ENCODE measurements around the gene EMILIN3. TPM values are rescaled to one million over a fixed set of nuclear protein-coding genes. Genes with fewer than 3 reads are reported as not detected.

Gene EMILIN3
- total RNA-seq, 1 donor from 2014 or later: not detected

- POLR2A ChIA-PET: no interaction called here
These were observed 9.7 kb downstream of the EMILIN3 start for GRCh38 chr20:41356951-41357350.

GRCh38 chr20:41355598-41356203 is 10.9 kb downstream of the EMILIN3 start:
- CTCF ChIA-PET: no interaction called here
- no peak for DNase-seq

More at GRCh38 chr20:41356951-41357350, 9.7 kb downstream of the EMILIN3 start:
- intact Hi-C loops (cut with micrococcal nuclease): no loop called here
- TF ChIP-seq CTCF (IDR thresholded peaks at IDR 0.05): no peak
- ATAC-seq (ENCODE audit: low read depth): no peak
- CTCF ChIA-PET: no interaction called here
- DNase-seq: no peak
- no peaks in the 10 kb centered on the region for H3K36me3 Mint-ChIP-seq (ENCODE audit: low read depth)
- H3K9me3 Mint-ChIP-seq: no peaks in the 10 kb centered on the region
- no peak overlapping the region for H3K4me3 Mint-ChIP-seq
- H3K4me1 Mint-ChIP-seq: no peaks in the 10 kb centered on the region
- no peak overlapping the region for H3K27ac Mint-ChIP-seq
- no peaks in the 10 kb centered on the region for H3K27me3 Mint-ChIP-seq

GRCh38 chr20:41355192-41355591 is 11.4 kb downstream of the EMILIN3 start:
- intact Hi-C loops (cut with micrococcal nuclease): no loop called here
- POLR2A ChIA-PET: no interaction called here
- no peak for ATAC-seq (ENCODE audit: low read depth)
- H3K4me1 Mint-ChIP-seq: no peaks in the 10 kb centered on the region
- no peak overlapping the region for H3K27ac Mint-ChIP-seq
- no peaks in the 10 kb centered on the region for H3K27me3 Mint-ChIP-seq
- CTCF ChIA-PET: no interaction called here
- DNase-seq: no peak
- TF ChIP-seq CTCF (IDR thresholded peaks at IDR 0.05): no peak
- H3K4me3 Mint-ChIP-seq: no peak overlapping the region
- H3K9me3 Mint-ChIP-seq: no peaks in the 10 kb centered on the region
- H3K36me3 Mint-ChIP-seq (ENCODE audit: low read depth): no peaks in the 10 kb centered on the region

More at GRCh38 chr20:41355598-41356203, 10.9 kb downstream of the EMILIN3 start:
- intact Hi-C loops (cut with micrococcal nuclease): no loop called here
- Mint-ChIP-seq H3K9me3 (no peaks in the 10 kb centered on the region), H3K4me1 (no peaks in the 10 kb centered on the region), H3K27me3 (no peaks in the 10 kb centered on the region), H3K27ac (no peak overlapping the region), H3K36me3 (ENCODE audit: low read depth) (no peaks in the 10 kb centered on the region), H3K4me3 (no peak overlapping the region)
- no peak for ATAC-seq (ENCODE audit: low read depth)
- TF ChIP-seq CTCF (IDR thresholded peaks at IDR 0.05): no peak
- POLR2A ChIA-PET: interaction anchor here (0.7 kb wide), 1 partner anchor 1654 kb away, joined by 3 read pairs; no protein-coding TSS in a partner anchor

GRCh38 chr20:41353530-41353929 is 13.1 kb downstream of the EMILIN3 start:
- ChIA-PET POLR2A (no interaction called here), CTCF (no interaction called here)

GRCh38 chr20:41352666-41353065 is 14.0 kb downstream of the EMILIN3 start:
- intact Hi-C loops (cut with micrococcal nuclease): no loop called here
- CTCF ChIA-PET: no interaction called here

More at GRCh38 chr20:41353530-41353929, 13.1 kb downstream of the EMILIN3 start:
- H3K9me3 Mint-ChIP-seq: no peaks in the 10 kb centered on the region
- intact Hi-C loops (cut with micrococcal nuclease): no loop called here
- H3K36me3 Mint-ChIP-seq (ENCODE audit: low read depth): no peaks in the 10 kb centered on the region
- no peak overlapping the region for H3K4me3 Mint-ChIP-seq
- H3K27me3 Mint-ChIP-seq: no peaks in the 10 kb centered on the region
- DNase-seq (no peak), ATAC-seq (ENCODE audit: low read depth) (no peak)
- H3K27ac Mint-ChIP-seq: no peak overlapping the region
- TF ChIP-seq CTCF (IDR thresholded peaks at IDR 0.05): no peak
- H3K4me1 Mint-ChIP-seq: no peaks in the 10 kb centered on the region

More at GRCh38 chr20:41352666-41353065, 14.0 kb downstream of the EMILIN3 start:
- no peak overlapping the region for H3K27ac Mint-ChIP-seq
- H3K4me3 Mint-ChIP-seq: no peak overlapping the region
- POLR2A ChIA-PET: no interaction called here
- no peaks in the 10 kb centered on the region for H3K9me3 Mint-ChIP-seq
- no peaks in the 10 kb centered on the region for H3K36me3 Mint-ChIP-seq (ENCODE audit: low read depth)
- no peaks in the 10 kb centered on the region for H3K27me3 Mint-ChIP-seq
- no peak for ATAC-seq (ENCODE audit: low read depth)
- no peak for TF ChIP-seq CTCF (IDR thresholded peaks at IDR 0.05)
- H3K4me1 Mint-ChIP-seq: no peaks in the 10 kb centered on the region
- DNase-seq: no peak
